ENCODE data around the gene EZH2.

Gene EZH2

DNA sequence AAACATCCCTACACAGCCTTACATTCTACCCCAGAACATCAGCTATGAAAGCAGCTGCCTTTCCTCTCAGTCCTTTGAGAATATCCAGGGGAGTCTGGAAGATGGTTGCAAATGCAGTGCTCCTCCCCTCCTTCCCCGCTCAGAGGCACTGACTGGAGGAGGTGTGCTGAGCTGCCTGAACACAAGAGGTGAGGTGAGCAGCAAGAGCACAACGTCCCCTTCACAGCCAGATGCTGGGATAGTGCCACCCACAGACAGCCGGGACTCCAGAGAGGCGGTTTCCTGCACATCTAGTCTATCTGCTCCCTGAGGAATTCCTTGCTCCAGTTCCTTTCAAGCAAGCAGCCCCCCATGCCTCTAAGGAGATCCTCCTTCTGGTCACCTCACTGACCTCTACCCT is 74.2 kb downstream of the EZH2 start:
- no peak overlapping the region for H3K9ac ChIP-seq (ENCODE audit: low read length in 2 of 2)
- peaks cover 0 to 6% of the 10 kb centered on the region in 2 donors for H3K36me3 ChIP-seq (ENCODE audit: control insufficient read depth in 2 of 2, insufficient read depth in 2 of 2, low read length in 2 of 2)
- H3K9me3 ChIP-seq (ENCODE audit: control insufficient read depth in 2 of 2, low read length in 2 of 2), result no peaks in the 10 kb centered on the region
- H3K4me1 ChIP-seq (ENCODE audit: control insufficient read depth, insufficient read depth, low read length), result no peaks in the 10 kb centered on the region
- no peak overlapping the region for H3K27ac ChIP-seq (ENCODE audit: low read length)
- no peaks in the 10 kb centered on the region for H3K27me3 ChIP-seq (ENCODE audit: control insufficient read depth in 1 of 2, insufficient read depth in 2 of 2, low read length in 2 of 2)
- H3K4me3 ChIP-seq (ENCODE audit: low read length in 2 of 2), result no peak overlapping the region

DNA sequence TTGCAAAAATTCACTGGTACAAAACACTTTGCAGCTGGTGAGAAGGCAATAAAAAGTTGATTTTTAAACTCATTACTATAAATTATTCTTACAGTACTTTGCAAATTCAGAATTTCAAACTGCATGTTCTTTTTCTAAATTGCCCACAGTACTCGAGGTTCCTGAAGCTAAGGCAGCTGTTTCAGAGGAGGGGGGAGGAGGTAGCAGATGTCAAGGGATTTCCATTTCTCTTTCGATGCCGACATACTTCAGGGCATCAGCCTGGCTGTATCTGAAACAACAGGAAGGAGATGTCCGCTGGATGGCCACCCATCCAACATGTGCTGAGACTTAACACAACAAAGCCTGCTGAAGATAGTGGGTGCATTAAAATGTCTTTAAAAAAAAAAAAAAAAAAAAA is 76.7 kb downstream of the EZH2 start:
- no peak overlapping the region for H3K4me3 ChIP-seq (ENCODE audit: low read length in 2 of 2)
- no peaks in the 10 kb centered on the region for H3K27me3 ChIP-seq (ENCODE audit: control insufficient read depth in 1 of 2, insufficient read depth in 2 of 2, low read length in 2 of 2)
- no peaks in the 10 kb centered on the region for H3K4me1 ChIP-seq (ENCODE audit: control insufficient read depth, insufficient read depth, low read length)
- H3K9me3 ChIP-seq (ENCODE audit: control insufficient read depth in 2 of 2, low read length in 2 of 2), result no peaks in the 10 kb centered on the region
- H3K9ac ChIP-seq (ENCODE audit: low read length in 2 of 2), result no peak overlapping the region
- H3K27ac ChIP-seq (ENCODE audit: low read length), result no peak overlapping the region
- H3K36me3 ChIP-seq (ENCODE audit: control insufficient read depth in 2 of 2, insufficient read depth in 2 of 2, low read length in 2 of 2), result peaks cover 0 to 11% of the 10 kb centered on the region in 2 donors

DNA sequence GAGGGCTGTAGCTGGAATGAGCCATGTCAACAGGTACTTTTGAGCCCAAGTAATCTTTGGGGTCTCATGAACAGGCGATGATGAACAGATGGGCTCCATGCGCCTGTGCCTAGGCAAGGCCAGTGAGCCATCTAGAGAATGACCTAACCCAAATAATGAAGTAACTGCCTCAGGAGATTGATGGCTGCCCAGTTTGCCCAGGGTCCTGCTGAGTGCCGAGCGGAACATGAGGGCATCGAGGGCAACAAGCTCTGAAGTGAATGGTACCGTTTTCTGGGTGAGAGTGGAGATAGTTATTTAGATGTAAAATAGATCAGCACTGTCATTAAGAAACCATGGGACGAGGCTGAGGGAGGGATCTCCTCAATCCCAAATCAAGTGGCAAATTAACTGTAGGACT is 77.9 kb downstream of the EZH2 start:
- Histone ChIP-seq H3K4me3 (ENCODE audit: low read length in 2 of 2) (no peak overlapping the region), H3K27ac (ENCODE audit: low read length) (no peak overlapping the region), H3K27me3 (ENCODE audit: control insufficient read depth in 1 of 2, insufficient read depth in 2 of 2, low read length in 2 of 2) (no peaks in the 10 kb centered on the region), H3K4me1 (ENCODE audit: control insufficient read depth, insufficient read depth, low read length) (no peaks in the 10 kb centered on the region), H3K36me3 (ENCODE audit: control insufficient read depth in 2 of 2, insufficient read depth in 2 of 2, low read length in 2 of 2) (peaks cover 7 to 21% of the 10 kb centered on the region in 2 donors), H3K9me3 (ENCODE audit: control insufficient read depth in 2 of 2, low read length in 2 of 2) (no peaks in the 10 kb centered on the region), H3K9ac (ENCODE audit: low read length in 2 of 2) (no peak overlapping the region)

DNA sequence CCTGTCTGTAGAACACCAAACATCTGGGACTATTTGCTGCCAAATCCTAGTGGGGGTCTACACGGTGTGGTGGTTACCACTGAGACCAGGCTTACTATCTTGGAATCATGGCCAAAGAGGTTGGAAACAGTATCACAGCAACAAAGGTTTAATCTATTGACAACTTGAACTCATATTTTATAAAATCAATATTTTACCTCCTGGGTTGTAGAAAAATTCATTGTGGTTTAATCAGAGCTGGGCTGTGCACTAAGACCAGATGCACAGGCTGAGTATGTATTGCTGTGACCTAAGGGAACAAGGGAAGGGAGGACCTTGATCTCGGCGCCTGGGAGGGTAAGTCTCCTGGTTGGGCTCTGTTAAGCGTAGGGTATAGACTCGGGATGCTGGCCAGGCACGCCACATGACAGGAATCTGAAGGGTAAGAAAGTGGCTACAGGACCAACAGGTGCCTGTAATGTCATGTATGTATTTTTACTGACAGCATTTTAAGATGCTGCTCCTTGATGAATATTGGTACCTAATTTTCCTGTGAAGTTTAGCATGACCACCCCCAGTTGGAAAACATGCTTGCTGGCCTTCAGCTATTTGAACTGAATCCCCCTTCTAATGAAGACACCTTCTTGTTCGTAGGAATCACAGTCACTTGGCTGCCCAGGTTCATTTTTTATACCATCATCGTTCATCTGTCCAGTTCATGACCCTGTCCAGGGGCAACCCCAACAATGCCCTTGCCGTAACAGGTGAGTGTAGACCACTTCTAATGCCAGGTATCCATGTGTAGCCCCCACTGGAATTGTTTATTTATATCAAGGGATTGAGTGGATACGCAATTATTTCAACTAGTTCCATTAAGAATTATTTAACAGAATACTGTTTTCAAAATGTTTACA is 79.5 kb downstream of the EZH2 start:
- H3K36me3 ChIP-seq (ENCODE audit: control insufficient read depth in 2 of 2, insufficient read depth in 2 of 2, low read length in 2 of 2), result peaks cover 19 to 35% of the 10 kb centered on the region in 2 donors
- no peak overlapping the region for H3K4me3 ChIP-seq (ENCODE audit: low read length in 2 of 2)
- H3K27ac ChIP-seq (ENCODE audit: low read length), result no peak overlapping the region
- no peaks in the 10 kb centered on the region for H3K27me3 ChIP-seq (ENCODE audit: control insufficient read depth in 1 of 2, insufficient read depth in 2 of 2, low read length in 2 of 2)
- H3K9ac ChIP-seq (ENCODE audit: low read length in 2 of 2), result no peak overlapping the region
- H3K4me1 ChIP-seq (ENCODE audit: control insufficient read depth, insufficient read depth, low read length), result no peaks in the 10 kb centered on the region
- H3K9me3 ChIP-seq (ENCODE audit: control insufficient read depth in 2 of 2, low read length in 2 of 2), result no peaks in the 10 kb centered on the region

DNA sequence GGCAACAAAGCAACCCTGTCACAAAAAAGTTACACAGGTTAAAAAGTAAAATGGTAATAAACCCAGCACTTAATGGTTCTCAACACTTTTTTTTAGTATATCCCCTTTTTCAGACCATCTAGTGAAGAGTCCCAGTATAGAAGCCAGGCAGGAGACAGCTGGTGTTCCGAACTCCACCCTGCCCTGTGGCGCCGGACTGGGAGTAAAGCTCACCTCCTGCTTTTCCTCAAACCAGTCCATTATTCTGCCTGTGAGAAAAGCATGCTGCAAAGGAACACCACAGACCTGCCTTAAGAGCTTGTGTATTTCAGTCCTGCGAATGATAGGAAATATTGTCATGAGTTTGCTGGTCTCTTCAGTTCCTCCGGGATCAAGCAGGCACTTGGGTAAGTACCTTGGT is 81.0 kb downstream of the EZH2 start:
- no peak overlapping the region for H3K4me3 ChIP-seq (ENCODE audit: low read length in 2 of 2)
- peaks cover 34 to 47% of the 10 kb centered on the region in 2 donors for H3K36me3 ChIP-seq (ENCODE audit: control insufficient read depth in 2 of 2, insufficient read depth in 2 of 2, low read length in 2 of 2)
- no peak overlapping the region for H3K9ac ChIP-seq (ENCODE audit: low read length in 2 of 2)
- no peaks in the 10 kb centered on the region for H3K27me3 ChIP-seq (ENCODE audit: control insufficient read depth in 1 of 2, insufficient read depth in 2 of 2, low read length in 2 of 2)
- no peak overlapping the region for H3K27ac ChIP-seq (ENCODE audit: low read length)
- H3K4me1 ChIP-seq (ENCODE audit: control insufficient read depth, insufficient read depth, low read length), result no peaks in the 10 kb centered on the region
- H3K9me3 ChIP-seq (ENCODE audit: control insufficient read depth in 2 of 2, low read length in 2 of 2), result no peaks in the 10 kb centered on the region

DNA sequence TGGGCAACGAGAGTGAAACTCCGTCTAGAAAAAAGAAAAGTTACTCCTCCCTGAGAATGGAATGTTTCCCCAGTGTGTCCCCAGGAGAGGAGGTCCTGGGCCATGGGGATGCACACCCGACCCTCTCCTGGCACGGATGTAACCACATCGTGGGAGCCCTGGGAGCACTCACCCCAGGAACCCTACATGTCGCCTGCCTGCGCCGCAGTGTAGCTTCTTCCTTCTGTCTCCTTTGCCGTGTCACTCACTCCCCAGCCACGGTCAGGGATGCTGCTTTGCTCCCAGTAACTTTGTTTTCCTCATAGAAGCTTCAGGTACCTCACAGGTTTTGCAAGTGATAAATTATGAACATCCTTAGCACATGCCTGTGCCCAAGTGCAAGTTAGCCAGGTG is 82.0 kb downstream of the EZH2 start:
- Histone ChIP-seq H3K9me3 (ENCODE audit: control insufficient read depth in 2 of 2, low read length in 2 of 2) (no peaks in the 10 kb centered on the region), H3K4me3 (ENCODE audit: low read length in 2 of 2) (no peak overlapping the region), H3K36me3 (ENCODE audit: control insufficient read depth in 2 of 2, insufficient read depth in 2 of 2, low read length in 2 of 2) (peaks cover 37 to 48% of the 10 kb centered on the region in 2 donors), H3K9ac (ENCODE audit: low read length in 2 of 2) (no peak overlapping the region), H3K27me3 (ENCODE audit: control insufficient read depth in 1 of 2, insufficient read depth in 2 of 2, low read length in 2 of 2) (no peaks in the 10 kb centered on the region), H3K4me1 (ENCODE audit: control insufficient read depth, insufficient read depth, low read length) (no peaks in the 10 kb centered on the region), H3K27ac (ENCODE audit: low read length) (no peak overlapping the region)

DNA sequence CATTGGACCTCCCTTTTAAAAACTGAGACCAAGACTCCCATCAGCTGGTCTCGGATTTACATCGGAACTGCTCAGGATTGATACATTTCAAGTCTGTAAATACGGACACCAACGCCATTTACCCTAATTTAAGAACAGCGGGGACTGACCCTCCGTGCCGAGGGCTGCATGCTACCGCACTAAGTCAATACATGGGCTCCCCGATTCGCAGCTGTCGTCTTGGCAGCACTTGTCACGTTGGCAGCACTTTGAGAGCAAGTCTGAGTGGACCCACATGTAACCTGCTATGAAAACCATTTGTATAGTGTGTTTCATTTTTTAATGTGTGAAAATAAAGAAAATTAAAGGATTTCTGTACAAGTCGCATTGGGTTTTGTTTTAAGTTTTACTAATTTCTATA is 83.4 kb downstream of the EZH2 start:
- Histone ChIP-seq H3K27me3 (ENCODE audit: control insufficient read depth in 1 of 2, insufficient read depth in 2 of 2, low read length in 2 of 2) (no peaks in the 10 kb centered on the region), H3K9ac (ENCODE audit: low read length in 2 of 2) (no peak overlapping the region), H3K4me1 (ENCODE audit: control insufficient read depth, insufficient read depth, low read length) (no peaks in the 10 kb centered on the region), H3K4me3 (ENCODE audit: low read length in 2 of 2) (no peak overlapping the region), H3K36me3 (ENCODE audit: control insufficient read depth in 2 of 2, insufficient read depth in 2 of 2, low read length in 2 of 2) (peaks cover 42 to 51% of the 10 kb centered on the region in 2 donors), H3K27ac (ENCODE audit: low read length) (no peak overlapping the region), H3K9me3 (ENCODE audit: control insufficient read depth in 2 of 2, low read length in 2 of 2) (no peaks in the 10 kb centered on the region)

DNA sequence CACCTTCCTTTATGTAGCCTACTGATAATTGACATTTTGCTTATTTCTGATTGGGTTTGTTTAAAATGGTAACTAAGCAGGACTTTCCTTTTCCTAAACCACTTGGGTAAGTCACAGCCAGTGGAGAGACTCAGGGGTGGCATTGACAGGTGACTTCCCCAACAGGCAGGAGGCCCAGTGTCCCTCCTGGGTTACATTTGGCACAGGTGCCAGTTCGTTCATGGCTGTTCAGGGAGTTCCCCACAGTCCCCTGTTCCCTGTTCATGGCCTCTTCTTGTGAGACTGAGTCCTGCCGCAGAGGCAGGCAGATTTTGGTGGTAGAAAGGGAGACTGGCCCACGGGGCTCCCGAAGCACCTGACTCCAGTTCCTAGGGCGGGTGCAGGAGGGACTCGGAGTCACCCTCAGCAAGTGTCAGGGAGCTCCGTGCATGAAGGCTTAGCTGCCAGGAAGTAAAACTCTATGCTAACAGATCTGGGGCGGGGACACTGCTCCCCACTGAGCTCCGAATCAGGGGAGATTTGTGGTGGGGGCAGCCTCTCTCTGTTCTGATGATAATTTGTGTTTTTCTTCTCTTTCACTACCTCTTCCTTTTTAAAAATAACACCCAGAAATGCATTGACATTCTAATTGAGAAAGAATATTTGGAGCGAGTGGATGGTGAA is 84.1 kb downstream of the EZH2 start:
- no peak overlapping the region for H3K4me3 ChIP-seq (ENCODE audit: low read length in 2 of 2)
- H3K9me3 ChIP-seq (ENCODE audit: control insufficient read depth in 2 of 2, low read length in 2 of 2), result no peaks in the 10 kb centered on the region
- H3K27ac ChIP-seq (ENCODE audit: low read length), result no peak overlapping the region
- no peak overlapping the region for H3K9ac ChIP-seq (ENCODE audit: low read length in 2 of 2)
- H3K27me3 ChIP-seq (ENCODE audit: control insufficient read depth in 1 of 2, insufficient read depth in 2 of 2, low read length in 2 of 2), result no peaks in the 10 kb centered on the region
- H3K36me3 ChIP-seq (ENCODE audit: control insufficient read depth in 2 of 2, insufficient read depth in 2 of 2, low read length in 2 of 2), result peaks cover 42 to 51% of the 10 kb centered on the region in 2 donors
- H3K4me1 ChIP-seq (ENCODE audit: control insufficient read depth, insufficient read depth, low read length), result no peaks in the 10 kb centered on the region

- no peak overlapping the region for H3K4me3 ChIP-seq (ENCODE audit: low read length in 2 of 2)
- H3K9ac ChIP-seq (ENCODE audit: low read length in 2 of 2), result no peak overlapping the region
- peaks cover 55 to 56% of the 10 kb centered on the region in 2 donors for H3K36me3 ChIP-seq (ENCODE audit: control insufficient read depth in 2 of 2, insufficient read depth in 2 of 2, low read length in 2 of 2)
- H3K4me1 ChIP-seq (ENCODE audit: control insufficient read depth, insufficient read depth, low read length), result no peaks in the 10 kb centered on the region
- no peaks in the 10 kb centered on the region for H3K27me3 ChIP-seq (ENCODE audit: control insufficient read depth in 1 of 2, insufficient read depth in 2 of 2, low read length in 2 of 2)
- no peak overlapping the region for H3K27ac ChIP-seq (ENCODE audit: low read length)
- H3K9me3 ChIP-seq (ENCODE audit: control insufficient read depth in 2 of 2, low read length in 2 of 2), result no peaks in the 10 kb centered on the region
Observed at GRCh38 chr7:148796841-148797240, 87.2 kb downstream of the EZH2 start.

DNA sequence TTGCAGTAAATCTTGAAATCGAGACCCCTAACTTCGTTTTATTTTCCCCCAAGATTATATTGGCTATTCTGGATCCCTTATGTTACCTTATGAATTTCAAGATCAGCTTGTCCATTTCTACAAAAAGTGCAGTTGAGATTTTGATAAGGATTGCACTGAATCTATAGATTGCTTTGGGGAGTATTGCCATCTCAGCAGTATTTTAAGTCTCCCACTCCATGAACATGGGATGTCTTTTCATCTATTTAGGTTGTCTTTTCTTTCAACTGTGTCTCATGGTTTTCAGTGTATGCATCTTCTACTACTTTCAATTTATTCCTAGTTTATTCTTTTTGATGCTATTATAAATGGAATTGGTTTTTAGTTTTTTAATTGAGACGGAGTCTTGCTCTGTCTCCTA is 89.6 kb downstream of the EZH2 start:
- H3K9ac ChIP-seq (ENCODE audit: low read length in 2 of 2), result no peak overlapping the region
- H3K4me1 ChIP-seq (ENCODE audit: control insufficient read depth, insufficient read depth, low read length), result no peaks in the 10 kb centered on the region
- no peaks in the 10 kb centered on the region for H3K27me3 ChIP-seq (ENCODE audit: control insufficient read depth in 1 of 2, insufficient read depth in 2 of 2, low read length in 2 of 2)
- H3K36me3 ChIP-seq (ENCODE audit: control insufficient read depth in 2 of 2, insufficient read depth in 2 of 2, low read length in 2 of 2), result peaks cover 52 to 61% of the 10 kb centered on the region in 2 donors
- no peak overlapping the region for H3K4me3 ChIP-seq (ENCODE audit: low read length in 2 of 2)
- H3K9me3 ChIP-seq (ENCODE audit: control insufficient read depth in 2 of 2, low read length in 2 of 2), result no peaks in the 10 kb centered on the region
- no peak overlapping the region for H3K27ac ChIP-seq (ENCODE audit: low read length)

DNA sequence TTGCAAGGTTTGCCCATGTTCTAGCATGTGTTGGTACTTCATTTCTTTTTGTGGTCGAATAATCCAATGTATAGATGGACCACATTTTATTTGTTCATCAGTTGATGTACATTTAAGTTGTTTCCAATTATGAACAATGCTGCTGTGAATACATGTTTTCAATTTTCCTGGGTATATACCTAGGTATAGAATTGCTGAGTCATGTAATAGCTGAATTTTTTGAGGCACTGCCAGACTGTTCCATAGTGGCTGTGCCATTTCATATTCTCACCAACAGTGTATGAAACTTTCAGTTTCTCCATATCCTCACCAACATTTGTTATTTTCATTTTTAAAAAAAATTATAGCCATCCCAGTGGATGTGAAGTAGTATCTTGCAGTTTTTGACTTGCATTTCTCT is 90.5 kb downstream of the EZH2 start:
- H3K4me3 ChIP-seq (ENCODE audit: low read length in 2 of 2), result no peak overlapping the region
- H3K4me1 ChIP-seq (ENCODE audit: control insufficient read depth, insufficient read depth, low read length), result no peaks in the 10 kb centered on the region
- no peaks in the 10 kb centered on the region for H3K27me3 ChIP-seq (ENCODE audit: control insufficient read depth in 1 of 2, insufficient read depth in 2 of 2, low read length in 2 of 2)
- peaks cover 53 to 61% of the 10 kb centered on the region in 2 donors for H3K36me3 ChIP-seq (ENCODE audit: control insufficient read depth in 2 of 2, insufficient read depth in 2 of 2, low read length in 2 of 2)
- no peak overlapping the region for H3K27ac ChIP-seq (ENCODE audit: low read length)
- no peak overlapping the region for H3K9ac ChIP-seq (ENCODE audit: low read length in 2 of 2)
- H3K9me3 ChIP-seq (ENCODE audit: control insufficient read depth in 2 of 2, low read length in 2 of 2), result no peaks in the 10 kb centered on the region

All from stomach smooth muscle (tissue), 2 donors.